ENCODE results near the gene FAM168A.
"Not testable (repeated sequence)": the region's sequence is repeated elsewhere in the genome, so short reads cannot be mapped to it uniquely, and the experiment has no call there.

Gene FAM168A

GRCh38 chr11:73465023-73465675, 132.8 kb downstream of the FAM168A start:
- DNase-seq: no peak

DNA sequence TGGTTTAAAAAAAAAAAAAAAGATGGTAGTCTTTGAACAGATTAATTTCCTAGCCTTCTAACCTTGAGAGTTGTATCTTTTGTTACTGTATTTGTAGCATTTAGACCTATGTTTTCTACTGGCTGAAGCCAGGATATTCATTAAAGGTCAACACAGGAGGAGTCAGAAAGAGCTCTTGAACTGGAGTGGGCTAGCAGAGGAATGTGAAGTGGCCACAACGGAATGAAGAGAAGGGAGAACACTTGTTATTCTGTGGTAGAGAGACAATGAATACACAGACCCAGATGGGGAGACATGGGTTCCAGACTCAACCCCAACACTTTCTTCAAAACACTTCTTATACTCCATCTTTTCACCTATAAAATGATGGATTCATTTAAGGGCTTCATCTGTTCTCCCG, 133.6 kb downstream of the FAM168A start:
- no peak for DNase-seq

- DNase-seq: no peak
Measured at GRCh38 chr11:73463359-73463758, 134.6 kb downstream of the FAM168A start.

DNA sequence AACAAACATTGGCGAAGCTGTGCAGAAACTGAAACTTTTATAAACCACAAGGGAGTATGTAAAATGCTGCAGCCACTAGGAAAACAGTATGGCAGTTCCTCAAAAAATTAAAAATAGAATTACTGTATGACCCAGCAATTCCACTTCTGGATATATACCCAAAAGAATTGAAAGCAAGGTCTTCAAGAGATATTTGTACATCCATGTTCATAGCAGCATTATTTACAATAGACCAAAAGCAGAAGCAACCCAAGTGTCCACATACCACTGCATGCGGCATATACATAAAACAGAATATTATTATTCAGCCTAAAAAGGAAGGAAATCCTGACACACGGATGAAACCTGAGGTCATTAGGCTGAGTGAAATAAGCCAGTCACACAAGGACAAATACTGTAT, 135.9 kb downstream of the FAM168A start:
- no peak for DNase-seq

GRCh38 chr11:73461335-73461840, 136.5 kb downstream of the FAM168A start:
- no peak for DNase-seq

- no peak for DNase-seq
Measured at GRCh38 chr11:73458201-73458600, 139.7 kb downstream of the FAM168A start.

DNA sequence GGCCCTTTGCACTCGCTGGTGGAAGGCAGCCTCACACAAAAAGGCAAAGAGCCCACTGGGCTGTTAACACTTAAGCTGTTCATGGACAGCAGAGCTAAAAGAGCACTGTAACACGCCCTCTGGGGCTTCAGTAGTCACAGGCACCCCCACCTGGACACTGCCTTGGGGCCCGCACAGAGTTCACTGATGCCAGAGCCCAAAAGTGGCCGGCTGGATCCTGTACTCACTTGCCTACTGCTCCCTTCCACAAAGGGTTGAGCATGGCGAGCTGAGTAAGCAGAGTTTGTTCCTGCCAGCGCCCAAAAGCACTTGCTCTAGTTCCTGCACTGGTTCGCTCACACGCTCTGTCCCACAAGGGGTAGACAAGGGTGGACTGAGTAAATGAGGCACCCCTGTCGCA, 142.9 kb downstream of the FAM168A start:
- DNase-seq: no peak

DNA sequence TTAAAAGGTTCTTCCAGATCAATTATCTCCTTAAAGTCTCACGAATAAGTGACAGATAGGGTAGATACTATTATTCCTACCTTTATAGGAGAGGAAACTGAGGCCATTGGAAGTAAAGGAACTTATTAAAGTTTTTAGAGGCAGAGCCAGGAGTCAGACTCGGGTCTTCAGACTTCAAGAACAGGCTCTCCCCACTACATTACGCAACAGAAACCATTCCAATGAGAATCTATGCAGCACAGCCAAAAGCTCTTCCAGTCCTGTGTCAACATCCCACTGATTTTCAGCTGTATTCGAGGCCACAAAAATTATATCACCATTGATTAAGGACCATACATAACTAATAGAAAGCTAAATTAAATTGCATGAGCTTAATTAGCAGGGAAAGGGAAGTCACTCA, 144.3 kb downstream of the FAM168A start:
- DNase-seq: no peak

DNA sequence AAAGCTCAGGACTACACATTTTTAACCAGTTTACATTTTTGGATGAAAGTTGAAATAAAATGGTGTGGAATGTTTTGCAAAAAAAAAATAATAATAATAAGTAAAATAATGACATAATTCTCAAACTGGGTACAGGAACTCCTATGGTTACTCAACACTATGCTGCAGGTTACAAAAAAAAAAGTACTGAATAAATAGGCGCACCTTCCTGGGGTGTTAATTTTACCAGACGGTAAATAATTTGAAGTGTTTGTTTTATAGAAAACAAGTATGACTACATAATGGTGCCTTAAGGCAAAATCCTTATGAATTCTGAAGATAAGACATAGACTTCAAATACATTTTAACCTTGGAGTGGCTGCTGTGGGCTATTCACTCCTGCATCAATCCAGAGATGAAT, 145.2 kb downstream of the FAM168A start:
- no peak for DNase-seq

- no peak for DNase-seq
Measured at GRCh38 chr11:73451896-73452295, 146.0 kb downstream of the FAM168A start.

GRCh38 chr11:73446766-73447165, 151.1 kb downstream of the FAM168A start:
- DNase-seq: no peak

DNA sequence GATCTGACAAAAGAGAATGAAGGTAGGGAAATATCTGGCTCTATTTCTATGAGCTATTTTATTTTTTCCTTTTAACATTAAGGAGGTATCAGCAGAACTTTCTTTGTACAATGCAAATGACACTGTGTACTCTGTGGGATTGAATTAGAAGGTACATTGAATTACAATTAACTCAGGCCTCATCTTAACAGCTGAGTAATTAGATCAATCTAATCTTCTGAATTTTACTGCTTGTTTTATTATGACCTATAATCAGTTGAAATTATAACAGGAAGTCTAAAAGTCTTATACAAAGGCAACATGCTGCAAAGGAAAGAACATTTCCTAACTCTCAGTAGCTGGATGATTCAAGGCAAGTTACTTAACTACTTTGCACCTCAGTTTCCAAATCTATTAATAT, 151.9 kb downstream of the FAM168A start:
- DNase-seq: no peak

- no peak for DNase-seq
Measured at GRCh38 chr11:73439002-73439843, 158.7 kb downstream of the FAM168A start.

DNA sequence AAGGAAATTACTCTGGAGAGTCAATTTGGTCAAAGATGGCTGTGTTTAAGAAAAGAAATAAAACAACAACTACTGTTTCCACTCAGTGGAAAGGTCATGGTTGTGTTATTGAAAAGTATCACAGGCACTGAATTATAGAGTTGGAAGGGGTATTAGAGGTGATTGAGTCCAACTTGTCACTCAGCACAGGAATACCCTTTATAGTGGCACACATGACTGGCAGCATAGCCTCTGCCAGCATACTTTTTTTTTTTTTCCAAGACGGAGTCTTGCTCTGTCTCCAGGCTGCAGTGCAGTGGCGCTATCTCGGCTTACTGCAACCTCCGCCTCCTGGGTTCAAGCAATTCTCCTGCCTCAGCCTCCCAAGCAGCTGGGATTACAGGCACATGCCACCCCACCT, 161.1 kb downstream of the FAM168A start:
- DNase-seq: not testable (repeated sequence)

DNA sequence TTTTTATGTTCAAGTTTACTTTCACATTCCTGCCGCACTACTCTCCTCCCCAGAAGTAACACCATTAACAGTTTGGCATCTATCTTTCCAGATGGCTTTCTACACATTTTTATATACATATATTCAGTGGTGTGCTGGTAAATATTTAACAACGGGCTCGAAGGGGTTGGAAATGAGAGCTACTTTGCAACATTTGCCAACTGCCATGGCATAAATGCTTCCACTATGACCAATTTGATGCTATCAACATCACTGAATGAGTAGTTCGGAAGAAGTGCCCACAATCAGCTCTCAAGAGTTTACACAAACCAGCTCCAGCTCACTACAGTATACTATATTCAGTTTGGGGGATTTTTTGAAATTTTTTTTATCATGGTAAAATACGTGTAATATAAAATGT, 166.5 kb downstream of the FAM168A start:
- DNase-seq: no peak

DNA sequence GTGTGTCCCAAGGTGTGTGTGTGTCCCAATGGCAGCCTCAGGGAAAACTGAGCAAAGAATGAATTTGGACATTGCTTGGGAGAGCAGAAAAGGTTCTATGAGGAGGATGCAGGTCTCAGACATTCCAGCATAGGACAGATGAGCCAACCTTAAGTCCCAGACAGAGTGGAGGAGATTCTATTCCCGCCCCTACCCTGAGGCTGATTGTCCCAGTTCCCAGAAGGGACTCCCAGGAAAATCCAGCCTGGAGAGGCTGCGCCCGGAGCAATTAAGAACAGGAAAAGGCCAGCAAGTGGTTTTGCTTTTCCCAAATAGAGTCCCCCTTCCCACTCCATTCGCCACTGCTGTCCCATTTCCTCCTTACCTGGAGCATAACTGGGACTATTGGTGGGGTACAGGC, 167.6 kb downstream of the FAM168A start:
- DNase-seq: no peak

DNA sequence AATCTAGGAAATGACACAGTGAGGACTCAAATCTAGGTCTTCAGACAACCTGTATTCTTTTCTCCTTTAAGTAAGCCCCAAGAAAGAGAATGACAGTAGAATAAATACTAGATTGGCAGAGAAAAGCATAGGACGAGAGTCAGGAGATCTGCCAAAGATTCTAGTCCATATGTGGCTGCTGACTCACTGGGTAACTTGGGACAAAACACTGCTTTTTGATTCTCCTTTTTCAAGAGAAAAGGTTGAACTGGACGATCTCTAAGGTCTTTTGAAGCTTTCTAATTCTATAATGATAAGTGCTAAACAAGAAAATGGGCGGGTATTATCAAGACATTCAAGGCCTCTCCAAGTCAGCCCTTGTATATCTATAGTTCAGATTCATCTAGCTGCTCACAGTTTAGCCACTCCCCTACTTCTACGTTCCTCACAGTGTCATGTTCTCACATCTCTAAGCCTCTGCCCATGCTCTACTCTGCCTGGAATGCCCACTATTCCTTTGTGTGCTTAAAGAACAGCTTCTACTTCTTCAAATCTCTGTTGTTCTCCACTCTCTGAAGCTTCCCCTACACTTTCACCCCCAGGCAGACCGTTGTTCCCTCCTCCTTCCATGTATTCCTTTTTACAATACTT, 168.7 kb downstream of the FAM168A start:
- no peak for DNase-seq

DNA sequence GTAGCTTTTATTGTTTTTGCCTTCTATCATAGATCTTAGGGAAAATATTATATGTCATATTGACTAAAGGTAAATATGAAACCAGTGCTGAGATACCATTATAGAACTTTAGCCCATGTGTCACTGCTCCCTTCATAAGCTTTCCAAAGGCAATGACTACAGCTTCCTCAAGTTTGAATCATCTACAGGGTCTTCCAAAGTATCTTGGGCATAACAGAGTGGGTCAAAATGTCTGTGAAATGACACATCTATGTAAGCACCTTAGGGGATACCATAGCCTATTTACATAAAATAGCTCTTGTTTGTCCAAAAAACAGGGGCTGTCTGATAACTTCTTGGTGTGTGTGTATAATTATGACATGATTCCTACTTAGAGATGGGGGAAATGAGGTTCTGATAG, 169.2 kb downstream of the FAM168A start:
- no peak for DNase-seq

GRCh38 chr11:73428227-73428626, 169.7 kb downstream of the FAM168A start:
- no peak for DNase-seq

DNA sequence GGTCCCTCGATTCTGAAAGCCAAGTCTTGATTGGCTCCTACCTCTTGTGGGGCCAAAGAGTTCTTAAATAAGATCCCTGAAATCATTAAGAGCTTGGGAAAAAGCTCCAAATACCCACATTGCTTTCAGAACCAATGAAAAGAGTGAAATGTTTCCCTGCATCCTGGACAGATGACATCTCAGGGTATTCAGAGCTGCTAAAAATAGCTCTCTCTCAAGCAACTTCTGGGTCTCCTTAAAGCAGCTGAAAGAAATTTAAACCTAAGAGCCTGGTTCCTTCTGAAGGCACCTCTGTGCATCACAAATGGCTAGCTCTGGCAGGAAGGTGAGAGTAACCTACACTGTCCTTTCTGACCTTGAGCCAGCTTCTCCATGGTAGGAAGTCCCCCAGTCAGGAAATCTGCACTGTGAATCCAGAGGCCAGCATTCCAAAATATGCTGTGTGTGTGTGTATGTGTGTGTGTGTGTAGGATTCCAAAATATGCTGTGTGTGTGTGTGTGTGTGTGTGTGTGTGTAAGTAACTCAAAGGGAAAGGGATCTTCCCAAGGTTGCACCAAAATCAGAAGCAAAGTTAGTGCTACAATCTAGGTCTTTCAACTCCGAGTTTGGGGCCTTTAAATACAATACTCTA, 171.6 kb downstream of the FAM168A start:
- DNase-seq: no peak

DNA sequence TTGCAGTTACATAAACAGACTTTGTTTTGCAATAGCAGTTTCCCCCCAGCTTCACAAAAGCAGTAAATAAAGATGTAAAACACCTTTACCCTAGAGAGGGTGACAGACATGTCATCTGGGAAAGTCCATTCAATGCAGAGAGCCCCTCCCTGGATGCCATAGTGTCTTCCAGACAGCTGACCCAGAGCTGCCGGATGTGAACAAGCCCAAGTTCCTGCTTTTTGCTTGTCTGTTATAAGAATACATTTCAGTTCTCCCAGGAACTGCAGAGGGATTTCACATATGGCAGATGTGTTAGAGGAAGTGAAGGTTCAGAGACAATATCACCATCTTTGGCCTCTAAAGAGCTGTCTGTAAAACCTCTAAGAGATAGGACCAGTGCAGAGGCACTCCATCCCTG, 172.8 kb downstream of the FAM168A start:
- DNase-seq: no peak

GRCh38 chr11:73423506-73423905, 174.4 kb downstream of the FAM168A start:
- no peak for DNase-seq

DNA sequence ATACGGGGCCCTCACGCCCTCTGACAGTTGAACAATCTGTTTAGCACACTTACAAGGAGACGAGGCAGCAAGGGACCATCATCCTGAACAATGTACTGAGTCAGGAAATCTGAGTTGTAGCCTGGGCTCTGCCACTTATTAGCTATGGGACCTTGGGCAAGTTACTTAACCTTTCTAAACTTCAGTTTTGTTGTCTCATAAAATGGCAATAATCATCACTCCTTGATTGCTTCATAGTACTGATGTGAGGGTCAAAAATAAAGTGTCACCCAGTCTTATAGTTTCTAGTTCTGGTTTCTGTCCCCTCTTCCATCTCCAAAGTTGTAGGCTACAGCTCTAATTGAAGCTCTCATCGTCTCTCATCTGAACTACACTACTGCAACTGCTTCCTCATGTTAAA, 175.0 kb downstream of the FAM168A start:
- DNase-seq: no peak
